ENCODE data around the gene MRTFB.
"Not testable (repeated sequence)": the region's sequence is repeated elsewhere in the genome, so short reads cannot be mapped to it uniquely, and the experiment has no call there.

The MRTFB gene

GRCh38 chr16:14109077-14109775 lies 38.1 kb downstream of the MRTFB start:
- no peak for DNase-seq

GRCh38 chr16:14109782-14110727 lies 38.9 kb downstream of the MRTFB start:
- no peak for DNase-seq

- no peak for DNase-seq
Observed at GRCh38 chr16:14110728-14111251, 39.7 kb downstream of the MRTFB start.

GRCh38 chr16:14111713-14112538 lies 40.8 kb downstream of the MRTFB start:
- peak in 1 of 3 experiments; percentile 41 for DNase-seq

- DNase-seq = no peak
Observed at GRCh38 chr16:14112539-14112856, 41.4 kb downstream of the MRTFB start.

- no peak for DNase-seq
Observed at GRCh38 chr16:14113344-14113743, 42.2 kb downstream of the MRTFB start.

GRCh38 chr16:14117051-14117450 lies 45.9 kb downstream of the MRTFB start:
- DNase-seq = no peak

- DNase-seq = no peak
Observed at GRCh38 chr16:14119799-14120198, 48.7 kb downstream of the MRTFB start.

- no peak for DNase-seq
Observed at GRCh38 chr16:14120335-14120734, 49.2 kb downstream of the MRTFB start.

- DNase-seq = no peak
Observed at GRCh38 chr16:14121142-14121541, 50.0 kb downstream of the MRTFB start.

GRCh38 chr16:14121872-14122271 lies 50.8 kb downstream of the MRTFB start:
- DNase-seq = no peak

- DNase-seq = not testable (repeated sequence)
Observed at GRCh38 chr16:14122430-14122829, 51.3 kb downstream of the MRTFB start.

- no peak for DNase-seq
Observed at GRCh38 chr16:14125000-14125681, 54.0 kb downstream of the MRTFB start.

GRCh38 chr16:14125708-14126107 lies 54.6 kb downstream of the MRTFB start:
- DNase-seq = no peak

GRCh38 chr16:14128097-14128496 lies 57.0 kb downstream of the MRTFB start:
- DNase-seq = no peak

- no peak for DNase-seq
Observed at GRCh38 chr16:14129502-14129901, 58.4 kb downstream of the MRTFB start.

GRCh38 chr16:14131774-14132695 lies 60.9 kb downstream of the MRTFB start:
- no peak for DNase-seq

- DNase-seq = no peak
Observed at GRCh38 chr16:14132696-14133048, 61.6 kb downstream of the MRTFB start.

- no peak for DNase-seq
Observed at GRCh38 chr16:14133907-14134306, 62.8 kb downstream of the MRTFB start.

- DNase-seq = no peak
Observed at GRCh38 chr16:14135704-14136103, 64.6 kb downstream of the MRTFB start.

GRCh38 chr16:14139872-14140271 lies 68.8 kb downstream of the MRTFB start:
- no peak for DNase-seq

Measured in NCI-H1417 (cell line).